Activated naive CD8-positive, alpha-beta T cell treated with anti-CD3 and anti-CD28 coated beads, Interleukin-2, amount 50 U/mL, for 16 hours (primary cell): Measurements from ENCODE around the gene LMO1.

Source experiments
- DNase-seq: peaks from one replicate; pipeline ENCODE4 v3.0.0-alpha.2; 2020; ENCODE audit warnings: low read depth, low spot score

The LMO1 gene

DNA sequence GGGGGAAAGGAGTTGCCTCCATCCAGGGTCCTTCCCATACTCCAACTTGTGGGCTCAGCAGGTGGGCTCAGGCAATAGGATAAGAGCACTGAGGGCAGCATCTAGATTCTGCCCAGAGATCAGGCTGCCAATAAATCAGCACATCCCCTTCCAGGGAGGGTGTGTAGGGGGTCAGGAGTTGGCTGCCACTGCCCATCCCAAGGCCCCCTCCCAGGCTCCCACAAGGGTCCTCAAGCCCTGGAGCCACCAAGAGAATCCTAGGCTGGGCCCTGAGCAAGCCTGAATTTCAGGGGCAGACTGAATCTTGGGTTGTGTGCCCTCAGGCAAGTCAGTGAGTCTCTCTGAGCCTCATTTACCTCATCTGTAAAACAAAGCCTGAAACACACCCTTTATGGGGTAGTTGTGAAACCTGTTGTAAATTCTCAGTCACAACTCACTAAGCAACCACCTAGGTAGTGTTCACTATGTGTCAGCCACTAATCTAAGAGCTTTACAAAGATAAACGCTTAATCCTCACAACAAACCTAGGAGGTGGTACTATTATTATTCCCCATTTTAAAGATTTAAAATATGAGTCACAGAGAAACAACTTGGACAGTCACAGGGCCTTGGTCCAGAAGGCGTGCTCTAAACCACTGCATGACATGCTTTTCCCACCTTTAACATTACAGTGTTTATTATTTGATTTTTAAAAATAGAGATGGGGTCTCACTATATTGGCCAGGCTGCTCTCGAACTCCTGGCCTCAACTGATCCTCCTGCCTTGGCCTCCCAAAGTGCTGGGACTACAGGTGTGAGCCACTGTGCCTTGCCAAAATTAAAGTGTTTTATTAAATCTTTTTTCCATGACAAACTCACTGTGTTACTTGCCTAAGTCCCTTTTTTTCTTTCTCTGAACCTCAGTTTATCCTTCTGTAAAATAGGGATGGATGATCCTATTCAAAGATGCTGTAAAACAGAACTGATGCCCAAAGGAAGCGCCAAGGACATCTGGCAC, 36.2 kb downstream of the LMO1 start:
- DNase-seq: no peak

DNA sequence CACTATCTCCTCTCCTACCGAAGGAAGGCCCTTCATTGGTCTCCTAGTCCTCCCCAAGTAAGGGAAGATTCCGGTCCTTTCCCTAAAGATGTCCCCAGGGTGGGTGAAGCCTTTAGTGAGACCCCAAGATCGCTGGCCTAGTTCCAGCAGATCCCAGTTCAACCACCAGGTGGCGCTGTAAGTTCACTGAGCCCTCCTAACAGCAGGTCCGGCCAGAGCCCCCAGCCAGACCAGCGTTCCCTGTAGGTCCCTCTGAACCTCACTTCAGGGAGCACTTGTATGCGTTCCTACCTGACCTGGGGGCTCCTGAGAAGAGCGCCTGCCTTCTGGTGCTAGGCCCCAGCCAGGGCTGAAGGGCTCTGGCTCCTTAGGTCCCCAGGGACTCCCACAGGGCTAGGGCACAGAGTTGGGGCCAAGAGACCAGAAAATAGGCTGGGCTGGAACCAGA, 38.1 kb downstream of the LMO1 start:
- DNase-seq: peak; percentile 30

- DNase-seq: no peak
These were observed 39.0 kb downstream of the LMO1 start for GRCh38 chr11:8224711-8225110.

- DNase-seq: no peak
These were observed 39.5 kb downstream of the LMO1 start for GRCh38 chr11:8224161-8224591.

DNA sequence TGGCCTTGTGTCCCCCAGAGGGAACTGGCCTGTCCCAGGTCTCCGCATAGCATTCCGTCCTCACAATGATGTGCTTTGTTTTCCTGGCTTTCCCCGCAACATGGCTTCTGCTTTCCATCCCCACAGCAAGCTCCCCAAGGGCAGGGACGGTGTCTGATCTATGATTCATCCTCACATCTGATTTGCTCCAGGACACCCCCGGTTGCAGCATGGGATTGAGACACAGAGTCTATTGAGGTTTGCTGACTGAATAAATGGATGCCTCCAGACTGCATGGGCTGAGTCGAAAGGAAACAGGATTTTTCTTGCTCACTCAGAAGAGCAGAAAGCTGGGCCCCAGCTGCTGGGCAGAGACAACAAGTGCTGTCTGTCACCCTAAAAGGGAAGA, 40.2 kb downstream of the LMO1 start:
- DNase-seq: no peak

- no peak for DNase-seq
These were observed 40.7 kb downstream of the LMO1 start for GRCh38 chr11:8222820-8223512.

DNA sequence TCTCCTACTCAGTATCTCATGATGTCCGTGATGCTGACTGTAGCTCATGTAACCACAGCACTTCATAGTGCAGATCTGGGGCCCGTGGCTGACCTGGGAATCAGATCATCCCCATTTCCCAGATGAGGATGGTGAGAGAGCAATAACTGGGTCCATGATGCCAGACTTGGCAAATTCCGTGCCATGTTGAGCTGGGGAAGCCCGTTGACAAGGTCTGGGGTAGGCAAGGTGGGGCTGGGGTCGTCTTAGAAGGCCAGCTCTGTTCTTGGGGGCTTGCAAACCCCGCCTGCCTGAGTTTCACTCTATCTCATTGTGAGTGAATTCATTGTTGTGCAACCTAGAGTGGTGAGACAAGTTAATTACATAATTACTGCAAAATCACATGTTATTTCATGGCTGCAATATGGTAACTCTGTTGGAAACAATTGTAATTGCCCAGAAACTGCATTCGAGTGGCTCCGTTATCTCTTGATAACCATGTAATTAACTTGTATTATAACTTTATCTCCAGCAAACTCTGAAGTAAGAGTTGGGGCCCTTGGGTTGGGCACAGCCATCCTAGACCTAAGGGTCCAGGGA, 41.7 kb downstream of the LMO1 start:
- DNase-seq: no peak

GRCh38 chr11:8221046-8221723, 42.5 kb downstream of the LMO1 start:
- no peak for DNase-seq

- DNase-seq: no peak
These were observed 43.2 kb downstream of the LMO1 start for GRCh38 chr11:8220261-8221045.

GRCh38 chr11:8219257-8220021, 44.2 kb downstream of the LMO1 start:
- no peak for DNase-seq

DNA sequence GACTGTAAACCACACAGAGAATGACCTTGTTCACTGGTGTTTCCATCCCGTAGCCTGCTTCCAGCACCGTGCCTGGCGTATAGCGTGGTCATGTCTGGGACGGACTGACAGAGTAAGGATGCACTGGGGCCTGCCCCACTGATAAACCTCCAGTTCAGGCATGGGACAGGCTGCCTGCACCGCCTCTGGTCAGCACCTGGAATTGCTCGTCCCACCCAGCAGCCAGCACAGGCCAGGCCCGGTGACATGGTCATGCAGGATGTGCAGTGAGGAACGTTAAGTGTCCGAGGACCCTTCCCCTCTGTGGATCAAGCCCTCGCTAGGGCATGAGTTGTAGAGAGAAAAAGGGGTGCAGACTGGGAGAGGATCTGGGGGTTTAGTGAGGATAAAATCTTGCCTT, 44.8 kb downstream of the LMO1 start:
- DNase-seq: no peak

GRCh38 chr11:8218409-8218808, 45.3 kb downstream of the LMO1 start:
- DNase-seq: no peak

- DNase-seq: no peak
These were observed 45.8 kb downstream of the LMO1 start for GRCh38 chr11:8217926-8218325.

DNA sequence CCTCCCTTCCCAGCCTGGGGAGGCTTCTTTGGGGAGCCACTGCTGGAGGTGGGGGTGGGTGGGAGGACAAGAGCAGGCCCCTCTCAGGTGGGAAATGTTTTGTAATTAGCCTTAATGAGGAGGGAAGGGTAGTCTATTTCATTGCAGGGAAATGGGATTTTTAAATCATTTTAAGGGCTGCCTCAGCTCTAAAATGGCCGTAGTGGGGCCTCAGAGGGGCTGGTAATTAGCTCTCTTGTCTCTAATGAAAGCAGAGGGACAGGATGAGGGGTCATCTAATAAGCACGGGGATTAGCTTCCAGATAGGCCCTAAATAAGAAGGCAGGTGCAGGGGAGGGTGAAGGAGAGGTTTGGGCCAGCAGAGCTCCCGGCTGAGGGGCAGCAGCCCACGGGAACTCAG, 46.5 kb downstream of the LMO1 start:
- DNase-seq: no peak

GRCh38 chr11:8213376-8213775, 50.3 kb downstream of the LMO1 start:
- DNase-seq: no peak

GRCh38 chr11:8209208-8209807, 54.4 kb downstream of the LMO1 start:
- DNase-seq: no peak

GRCh38 chr11:8207080-8208000, 56.3 kb downstream of the LMO1 start:
- no peak for DNase-seq

- DNase-seq: no peak
These were observed 57.2 kb downstream of the LMO1 start for GRCh38 chr11:8206251-8207079.
